ENCODE measurements around the gene ZKSCAN8.

The ZKSCAN8 gene

GRCh38 chr6:28140616-28141015 lies 1.1 kb upstream of the ZKSCAN8 start:
- no peak for DNase-seq

- no peak for DNase-seq
These were observed 763 bp downstream of the ZKSCAN8 start for GRCh38 chr6:28142446-28142845.

GRCh38 chr6:28145231-28145630 lies 3.5 kb downstream of the ZKSCAN8 start:
- DNase-seq, result no peak

GRCh38 chr6:28152531-28152930 lies 10.8 kb downstream of the ZKSCAN8 start:
- no peak for DNase-seq

GRCh38 chr6:28153546-28153945 lies 11.9 kb downstream of the ZKSCAN8 start:
- no peak for DNase-seq

GRCh38 chr6:28154357-28154756 lies 12.7 kb downstream of the ZKSCAN8 start:
- no peak for DNase-seq

GRCh38 chr6:28158318-28158717 lies 16.6 kb downstream of the ZKSCAN8 start:
- DNase-seq, result no peak

GRCh38 chr6:28159029-28159607 lies 17.4 kb downstream of the ZKSCAN8 start:
- no peak for DNase-seq

- no peak for DNase-seq
These were observed 18.6 kb downstream of the ZKSCAN8 start for GRCh38 chr6:28160233-28160632.

- DNase-seq, result peak; percentile 92
These were observed 19.9 kb downstream of the ZKSCAN8 start for GRCh38 chr6:28161410-28162079.

GRCh38 chr6:28165563-28165962 lies 23.9 kb downstream of the ZKSCAN8 start:
- DNase-seq, result no peak

- DNase-seq, result no peak
These were observed 25.4 kb downstream of the ZKSCAN8 start for GRCh38 chr6:28167068-28167467.

- DNase-seq, result no peak
These were observed 26.2 kb downstream of the ZKSCAN8 start for GRCh38 chr6:28167926-28168325.

GRCh38 chr6:28171271-28171670 lies 29.6 kb downstream of the ZKSCAN8 start:
- DNase-seq, result no peak

- DNase-seq, result no peak
These were observed 30.3 kb downstream of the ZKSCAN8 start for GRCh38 chr6:28172006-28172405.

GRCh38 chr6:28176373-28176772 lies 34.7 kb downstream of the ZKSCAN8 start:
- DNase-seq, result no peak

- no peak for DNase-seq
These were observed 40.6 kb downstream of the ZKSCAN8 start for GRCh38 chr6:28182255-28182654.

GRCh38 chr6:28188111-28188979 lies 46.7 kb downstream of the ZKSCAN8 start:
- DNase-seq, result no peak

- no peak for DNase-seq
These were observed 58.3 kb downstream of the ZKSCAN8 start for GRCh38 chr6:28200020-28200419.

GRCh38 chr6:28203201-28203600 lies 61.5 kb downstream of the ZKSCAN8 start:
- no peak for DNase-seq

GRCh38 chr6:28205879-28206278 lies 64.2 kb downstream of the ZKSCAN8 start:
- DNase-seq, result no peak

GRCh38 chr6:28206527-28206926 lies 64.8 kb downstream of the ZKSCAN8 start:
- no peak for DNase-seq

GRCh38 chr6:28206928-28207509 lies 65.3 kb downstream of the ZKSCAN8 start:
- DNase-seq, result no peak

All from NCI-H146 (cell line).